ENCODE data around the gene GYG1. TPM values are rescaled to one million over a fixed set of nuclear protein-coding genes. Genes with fewer than 3 reads are reported as not detected.

The GYG1 gene
- total RNA-seq, 1 experiment from 2014 or later: 28.0 TPM

DNA sequence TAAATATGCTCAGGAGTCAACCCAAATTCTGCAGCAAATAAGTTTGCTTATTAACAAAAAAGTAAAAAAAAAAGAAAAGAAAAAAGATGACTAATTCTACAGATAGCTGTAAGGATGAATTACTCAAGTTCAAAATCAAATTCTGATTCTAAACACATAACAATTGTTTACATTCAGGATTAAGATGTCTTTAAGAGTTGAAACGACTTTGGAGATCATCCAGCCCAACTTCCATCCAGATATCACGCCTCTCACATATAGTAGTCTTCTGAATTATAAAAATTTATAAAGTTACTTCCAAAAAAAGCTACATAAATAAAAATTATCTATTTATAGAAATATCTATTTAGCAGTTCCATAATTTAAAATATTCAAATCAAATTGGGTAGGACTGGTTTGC, 39.8 kb downstream of the GYG1 start:
- Histone ChIP-seq H3K4me3 (ENCODE audit: low read depth, low read length) (no peak overlapping the region), H3K9me3 (no peaks in the 10 kb centered on the region), H3K4me1 (no peaks in the 10 kb centered on the region), H3K36me3 (ENCODE audit: control insufficient read depth, insufficient read depth, low read length) (no peaks in the 10 kb centered on the region; the same call in 1 of the 2 replicates), H3K27me3 (replicated peaks; ENCODE audit: control insufficient read depth, insufficient read depth, low read length) (no peaks in the 10 kb centered on the region)
- no TSS peak for BruUV-seq (replicated peaks)
- H3K9me3 Mint-ChIP-seq (ENCODE audit: unreplicated experiment): no peaks in the 10 kb centered on the region
- no peak for DNase-seq
- ChIA-PET CTCF (no interaction called here), POLR2A (no interaction called here)
- no peak overlapping the region for H3K27ac Mint-ChIP-seq (ENCODE audit: unreplicated experiment)
- intact Hi-C loops (cut with micrococcal nuclease; ENCODE audit: unreplicated experiment): loop anchor here (5.0 kb wide), 1 partner anchor 39 kb away; the partner anchor contains the start of gene GYG1
- no peaks in the 10 kb centered on the region for H3K27me3 Mint-ChIP-seq (ENCODE audit: insufficient read depth, unreplicated experiment)
- no peaks in the 10 kb centered on the region for H3K4me1 Mint-ChIP-seq (ENCODE audit: low read depth, unreplicated experiment)
- H3K4me3 Mint-ChIP-seq (ENCODE audit: unreplicated experiment): no peak overlapping the region
- TF ChIP-seq, protein P1, sequence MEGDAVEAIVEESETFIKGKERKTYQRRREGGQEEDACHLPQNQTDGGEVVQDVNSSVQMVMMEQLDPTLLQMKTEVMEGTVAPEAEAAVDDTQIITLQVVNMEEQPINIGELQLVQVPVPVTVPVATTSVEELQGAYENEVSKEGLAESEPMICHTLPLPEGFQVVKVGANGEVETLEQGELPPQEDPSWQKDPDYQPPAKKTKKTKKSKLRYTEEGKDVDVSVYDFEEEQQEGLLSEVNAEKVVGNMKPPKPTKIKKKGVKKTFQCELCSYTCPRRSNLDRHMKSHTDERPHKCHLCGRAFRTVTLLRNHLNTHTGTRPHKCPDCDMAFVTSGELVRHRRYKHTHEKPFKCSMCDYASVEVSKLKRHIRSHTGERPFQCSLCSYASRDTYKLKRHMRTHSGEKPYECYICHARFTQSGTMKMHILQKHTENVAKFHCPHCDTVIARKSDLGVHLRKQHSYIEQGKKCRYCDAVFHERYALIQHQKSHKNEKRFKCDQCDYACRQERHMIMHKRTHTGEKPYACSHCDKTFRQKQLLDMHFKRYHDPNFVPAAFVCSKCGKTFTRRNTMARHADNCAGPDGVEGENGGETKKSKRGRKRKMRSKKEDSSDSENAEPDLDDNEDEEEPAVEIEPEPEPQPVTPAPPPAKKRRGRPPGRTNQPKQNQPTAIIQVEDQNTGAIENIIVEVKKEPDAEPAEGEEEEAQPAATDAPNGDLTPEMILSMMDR (IDR thresholded peaks at IDR 0.05; ENCODE audit: insufficient read depth in 1 of 2, low read depth in 1 of 2, low read length in 1 of 2, severe bottlenecking in 1 of 2, unreplicated experiment in 1 of 2): no peak
- H3K36me3 Mint-ChIP-seq (ENCODE audit: insufficient read depth, unreplicated experiment): peaks cover 30% of the 10 kb centered on the region

DNA sequence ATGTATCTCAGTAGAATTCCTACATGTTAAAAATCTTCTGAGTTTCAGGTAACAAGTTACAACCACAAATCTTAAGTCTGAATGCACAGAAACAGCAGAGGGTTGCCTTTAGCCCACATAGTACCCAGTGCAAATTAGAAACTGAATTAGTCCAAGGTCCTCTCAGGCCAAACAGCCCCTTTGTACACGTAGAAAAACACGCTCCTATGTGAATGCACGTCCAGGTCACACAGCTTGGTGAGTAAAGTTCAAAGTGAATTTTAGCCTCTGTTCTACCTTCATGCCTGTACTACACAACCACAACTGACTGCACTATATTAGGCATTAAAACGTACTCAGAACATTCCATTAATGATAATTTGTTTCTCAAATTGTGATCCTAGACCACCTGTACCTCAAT, 46.3 kb downstream of the GYG1 start:
- CTCF ChIA-PET: no interaction called here
- DNase-seq: no peak
- Mint-ChIP-seq H3K27me3 (ENCODE audit: insufficient read depth, unreplicated experiment) (no peaks in the 10 kb centered on the region), H3K36me3 (ENCODE audit: insufficient read depth, unreplicated experiment) (peaks cover 29% of the 10 kb centered on the region), H3K27ac (ENCODE audit: unreplicated experiment) (no peak overlapping the region), H3K4me1 (ENCODE audit: low read depth, unreplicated experiment) (no peaks in the 10 kb centered on the region), H3K9me3 (ENCODE audit: unreplicated experiment) (no peaks in the 10 kb centered on the region), H3K4me3 (ENCODE audit: unreplicated experiment) (no peak overlapping the region)
- Histone ChIP-seq H3K4me1 (no peaks in the 10 kb centered on the region), H3K4me3 (ENCODE audit: low read depth, low read length) (no peak overlapping the region), H3K36me3 (ENCODE audit: control insufficient read depth, insufficient read depth, low read length) (no peaks in the 10 kb centered on the region), H3K9me3 (no peaks in the 10 kb centered on the region), H3K27me3 (replicated peaks; ENCODE audit: control insufficient read depth, insufficient read depth, low read length) (no peaks in the 10 kb centered on the region)
- BruUV-seq (replicated peaks): no TSS peak
- TF ChIP-seq, protein P1 (IDR thresholded peaks at IDR 0.05; ENCODE audit: insufficient read depth in 1 of 2, low read depth in 1 of 2, low read length in 1 of 2, severe bottlenecking in 1 of 2, unreplicated experiment in 1 of 2): no peak
- intact Hi-C loops (cut with micrococcal nuclease; ENCODE audit: unreplicated experiment): no loop called here
- POLR2A ChIA-PET: no interaction called here

DNA sequence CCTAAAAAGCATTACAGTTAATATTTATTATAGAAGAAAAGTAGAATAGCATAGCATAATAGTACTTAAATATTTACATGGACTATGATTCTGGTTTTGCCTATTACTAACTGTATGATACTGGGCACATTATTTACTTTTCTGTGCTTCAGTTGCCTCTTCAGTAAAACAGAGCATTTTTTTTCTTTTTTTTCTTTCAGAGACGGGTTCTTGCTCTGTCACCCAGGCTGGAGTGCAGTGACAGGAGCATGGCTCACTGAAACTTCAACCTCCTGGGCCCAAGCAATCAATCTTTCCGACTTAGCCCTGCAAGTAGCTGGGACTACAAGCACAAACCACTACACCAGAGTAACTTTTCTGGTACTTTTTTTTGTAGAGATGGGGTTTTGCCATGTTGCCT, 47.0 kb downstream of the GYG1 start:
- peaks cover 35% of the 10 kb centered on the region for H3K36me3 Mint-ChIP-seq (ENCODE audit: insufficient read depth, unreplicated experiment)
- Histone ChIP-seq H3K4me3 (ENCODE audit: low read depth, low read length) (no peak overlapping the region), H3K36me3 (ENCODE audit: control insufficient read depth, insufficient read depth, low read length) (no peaks in the 10 kb centered on the region), H3K4me1 (no peaks in the 10 kb centered on the region), H3K27me3 (replicated peaks; ENCODE audit: control insufficient read depth, insufficient read depth, low read length) (no peaks in the 10 kb centered on the region), H3K9me3 (no peaks in the 10 kb centered on the region)
- no peak overlapping the region for H3K4me3 Mint-ChIP-seq (ENCODE audit: unreplicated experiment)
- TF ChIP-seq, protein P1 (IDR thresholded peaks at IDR 0.05; ENCODE audit: insufficient read depth in 1 of 2, low read depth in 1 of 2, low read length in 1 of 2, severe bottlenecking in 1 of 2, unreplicated experiment in 1 of 2): no peak
- BruUV-seq (replicated peaks): no TSS peak
- H3K27me3 Mint-ChIP-seq (ENCODE audit: insufficient read depth, unreplicated experiment): no peaks in the 10 kb centered on the region
- H3K27ac Mint-ChIP-seq (ENCODE audit: unreplicated experiment): no peak overlapping the region
- no peaks in the 10 kb centered on the region for H3K9me3 Mint-ChIP-seq (ENCODE audit: unreplicated experiment)
- intact Hi-C loops (cut with micrococcal nuclease; ENCODE audit: unreplicated experiment): no loop called here
- ChIA-PET CTCF (no interaction called here), POLR2A (no interaction called here)
- no peaks in the 10 kb centered on the region for H3K4me1 Mint-ChIP-seq (ENCODE audit: low read depth, unreplicated experiment)
- no peak for DNase-seq

Data from Caco-2 (cell line).